Stimulated activated memory B cell treated with anti-CD40 and anti-IgM and Interleukin-4, amounts not matched to agents 10 μg/mL and 1 μg/mL and 100 μg/mL, for 72 hours (primary cell): ENCODE data around the gene DST.

Experiments used
- ATAC-seq: fragments of 150-1000 bp; cut with Tn5 transposase; 2 replicates; pipeline ENCODE4 v1.10.0; 2021
- H3K27ac Mint-ChIP-seq: one replicate; pipeline ENCODE4 v1.8.0; 2022; ENCODE audit warnings: mild to moderate bottlenecking, mixed read lengths
- H3K27me3 Mint-ChIP-seq: one replicate; pipeline ENCODE4 v1.8.0; 2022; ENCODE audit warnings: mixed read lengths
- H3K36me3 Mint-ChIP-seq: one replicate; pipeline ENCODE4 v1.8.0; 2022; ENCODE audit warnings: mixed read lengths
- H3K4me1 Mint-ChIP-seq: one replicate; pipeline ENCODE4 v1.8.0; 2022; ENCODE audit warnings: mixed read lengths
- H3K4me3 Mint-ChIP-seq: one replicate; pipeline ENCODE4 v1.8.0; 2022; ENCODE audit warnings: mild to moderate bottlenecking, moderate library complexity, mixed read lengths
- H3K9me3 Mint-ChIP-seq: one replicate; pipeline ENCODE4 v1.8.0; 2022; ENCODE audit warnings: mixed read lengths

DST gene

GRCh38 chr6:56618050-56618449, 24.6 kb downstream of the DST start:
- Mint-ChIP-seq H3K4me3 (no peak overlapping the region), H3K27me3 (no peaks in the 10 kb centered on the region), H3K27ac (no peak overlapping the region), H3K4me1 (no peaks in the 10 kb centered on the region), H3K9me3 (no peaks in the 10 kb centered on the region), H3K36me3 (no peaks in the 10 kb centered on the region)
- ATAC-seq = no peak

DNA sequence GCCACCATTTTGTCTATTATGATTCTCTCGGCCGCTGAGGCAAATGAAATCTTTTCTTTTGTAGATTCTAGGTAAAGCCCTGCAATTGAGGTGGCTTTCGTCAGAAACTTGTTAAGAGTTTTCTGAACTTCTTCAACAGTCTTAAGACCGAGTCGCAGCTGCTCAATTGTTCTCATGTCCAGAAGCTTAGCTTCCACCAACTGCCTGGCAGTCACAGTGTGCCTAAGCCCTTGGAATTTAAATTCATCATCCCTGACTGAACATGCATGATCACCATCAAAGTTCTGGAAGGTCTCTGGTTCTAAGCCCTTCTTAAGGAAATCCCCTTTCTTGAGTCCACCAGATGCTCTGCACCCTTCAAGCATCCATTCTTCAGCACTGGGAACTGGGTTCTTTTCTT, 25.7 kb downstream of the DST start:
- H3K4me3 Mint-ChIP-seq = no peak overlapping the region
- H3K36me3 Mint-ChIP-seq = no peaks in the 10 kb centered on the region
- no peaks in the 10 kb centered on the region for H3K9me3 Mint-ChIP-seq
- no peaks in the 10 kb centered on the region for H3K4me1 Mint-ChIP-seq
- H3K27me3 Mint-ChIP-seq = no peaks in the 10 kb centered on the region
- ATAC-seq = no peak
- no peak overlapping the region for H3K27ac Mint-ChIP-seq

- no peaks in the 10 kb centered on the region for H3K9me3 Mint-ChIP-seq
- no peak for ATAC-seq
- no peak overlapping the region for H3K27ac Mint-ChIP-seq
- no peaks in the 10 kb centered on the region for H3K27me3 Mint-ChIP-seq
- H3K4me1 Mint-ChIP-seq = no peaks in the 10 kb centered on the region
- H3K36me3 Mint-ChIP-seq = no peaks in the 10 kb centered on the region
- H3K4me3 Mint-ChIP-seq = no peak overlapping the region
These were observed 29.3 kb downstream of the DST start for GRCh38 chr6:56613247-56613851.

DNA sequence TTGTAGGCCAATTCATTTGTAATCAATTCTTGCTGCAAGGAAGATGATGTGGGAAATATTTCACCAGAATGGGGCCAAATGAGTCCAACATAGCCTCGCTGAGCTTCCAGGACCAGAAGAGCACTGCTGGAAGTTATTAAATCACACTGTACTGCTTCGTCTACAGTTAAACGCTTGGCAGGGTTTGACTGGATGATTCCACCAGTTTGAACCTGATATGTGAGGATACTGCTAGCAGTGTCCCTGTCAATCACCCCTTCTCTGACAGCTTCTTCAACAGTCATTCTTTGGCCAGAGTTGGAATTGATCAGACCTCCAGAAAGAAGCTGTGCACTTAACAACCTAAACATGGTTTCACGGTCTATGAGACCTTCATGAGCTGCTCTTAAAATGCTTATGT, 34.4 kb downstream of the DST start:
- H3K4me3 Mint-ChIP-seq = no peak overlapping the region
- H3K27ac Mint-ChIP-seq = no peak overlapping the region
- no peaks in the 10 kb centered on the region for H3K9me3 Mint-ChIP-seq
- no peak for ATAC-seq
- H3K36me3 Mint-ChIP-seq = no peaks in the 10 kb centered on the region
- H3K4me1 Mint-ChIP-seq = no peaks in the 10 kb centered on the region
- peaks cover 16% of the 10 kb centered on the region for H3K27me3 Mint-ChIP-seq

DNA sequence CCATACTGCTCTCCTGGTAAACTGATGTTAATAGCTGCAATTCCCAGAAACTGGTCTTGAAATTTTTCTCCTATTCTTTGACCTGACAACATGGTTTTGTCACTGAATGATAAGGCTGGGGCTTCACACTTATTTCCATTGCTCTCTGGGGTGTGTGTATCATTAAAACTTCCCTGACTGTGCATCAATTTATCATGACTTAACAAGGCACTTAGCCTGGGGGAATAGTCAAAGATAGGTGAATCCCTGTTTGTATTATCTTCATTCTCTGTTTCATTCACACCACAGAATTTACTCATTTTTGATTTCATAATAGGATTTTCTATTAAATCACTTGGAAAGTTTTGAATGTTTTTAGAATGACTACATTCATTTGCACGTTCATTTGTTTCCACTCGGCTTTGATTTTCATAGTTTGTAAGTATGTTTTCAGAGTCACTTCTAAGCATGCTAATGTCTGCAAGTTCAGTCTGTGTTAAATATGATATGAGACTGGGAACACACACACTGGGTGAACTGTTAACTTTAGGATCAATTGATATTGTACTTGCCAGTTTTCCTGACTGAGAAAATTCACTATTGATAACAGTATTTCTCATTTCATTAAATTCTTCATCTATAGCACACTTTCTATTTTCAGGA, 35.5 kb downstream of the DST start:
- H3K9me3 Mint-ChIP-seq = no peaks in the 10 kb centered on the region
- no peaks in the 10 kb centered on the region for H3K36me3 Mint-ChIP-seq

DNA sequence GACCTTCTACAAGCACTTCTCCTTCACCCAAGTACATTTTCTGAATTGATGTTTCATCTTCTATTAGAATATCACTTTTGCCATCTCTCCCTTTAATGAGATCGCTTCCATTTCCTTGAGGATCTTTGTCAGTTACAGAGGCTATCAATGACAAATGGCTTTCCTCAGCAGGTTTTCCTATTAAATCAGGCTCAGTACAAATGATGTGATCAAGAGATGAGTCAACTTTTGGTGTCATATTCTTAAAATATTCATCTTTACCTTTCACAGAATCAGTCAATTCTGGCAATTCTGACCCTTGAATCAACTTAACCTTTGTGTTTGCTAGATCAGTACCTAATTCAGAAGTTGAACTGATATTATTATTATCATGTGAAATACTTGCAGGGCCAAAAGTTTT, 37.3 kb downstream of the DST start:
- Mint-ChIP-seq H3K4me1 (no peaks in the 10 kb centered on the region), H3K9me3 (no peaks in the 10 kb centered on the region), H3K27me3 (peaks cover 16% of the 10 kb centered on the region), H3K36me3 (no peaks in the 10 kb centered on the region), H3K4me3 (no peak overlapping the region), H3K27ac (no peak overlapping the region)
- ATAC-seq = no peak

More for the DNA sequence above, 35.5 kb downstream of the DST start:
- no peak for ATAC-seq
- H3K27me3 Mint-ChIP-seq = peaks cover 16% of the 10 kb centered on the region
- no peaks in the 10 kb centered on the region for H3K4me1 Mint-ChIP-seq
- no peak overlapping the region for H3K27ac Mint-ChIP-seq
- no peak overlapping the region for H3K4me3 Mint-ChIP-seq

GRCh38 chr6:56604186-56604585, 38.5 kb downstream of the DST start:
- ATAC-seq = no peak
- Mint-ChIP-seq H3K9me3 (no peaks in the 10 kb centered on the region), H3K4me1 (no peaks in the 10 kb centered on the region), H3K27ac (no peak overlapping the region), H3K27me3 (peaks cover 16% of the 10 kb centered on the region), H3K36me3 (no peaks in the 10 kb centered on the region), H3K4me3 (no peak overlapping the region)

GRCh38 chr6:56601390-56601789, 41.3 kb downstream of the DST start:
- Mint-ChIP-seq H3K4me3 (no peak overlapping the region), H3K9me3 (no peaks in the 10 kb centered on the region), H3K27me3 (peaks cover 12% of the 10 kb centered on the region), H3K36me3 (no peaks in the 10 kb centered on the region), H3K4me1 (no peaks in the 10 kb centered on the region), H3K27ac (no peak overlapping the region)
- no peak for ATAC-seq

GRCh38 chr6:56595490-56596122, 47.1 kb downstream of the DST start:
- Mint-ChIP-seq H3K36me3 (no peaks in the 10 kb centered on the region), H3K9me3 (no peaks in the 10 kb centered on the region), H3K27ac (no peak overlapping the region), H3K4me3 (no peak overlapping the region), H3K27me3 (no peaks in the 10 kb centered on the region), H3K4me1 (peaks cover 28% of the 10 kb centered on the region)
- ATAC-seq = peak; percentile 65

DNA sequence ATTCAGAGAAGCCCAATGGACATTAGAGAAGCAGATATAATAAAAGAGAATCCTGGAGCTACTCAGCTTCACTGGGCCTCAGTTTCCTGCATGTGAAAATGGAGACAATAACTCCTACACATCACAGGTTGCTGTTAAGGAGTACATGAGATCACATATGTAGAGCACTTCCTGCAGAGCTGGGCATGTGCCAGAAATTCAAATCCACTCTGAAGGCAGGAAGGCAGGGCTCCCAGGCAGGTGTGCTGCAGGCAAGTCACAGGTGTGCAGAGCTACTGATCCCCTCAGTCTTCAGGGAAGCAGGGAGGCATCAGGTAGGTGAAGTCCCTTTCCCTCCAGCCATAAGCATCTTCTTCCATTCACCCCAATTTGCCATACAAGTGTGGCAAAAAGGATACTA, 48.0 kb downstream of the DST start:
- Mint-ChIP-seq H3K9me3 (no peaks in the 10 kb centered on the region), H3K27me3 (no peaks in the 10 kb centered on the region), H3K27ac (no peak overlapping the region), H3K4me1 (peaks cover 28% of the 10 kb centered on the region), H3K4me3 (no peak overlapping the region), H3K36me3 (no peaks in the 10 kb centered on the region)
- ATAC-seq = no peak

GRCh38 chr6:56593801-56594318, 48.8 kb downstream of the DST start:
- no peaks in the 10 kb centered on the region for H3K27me3 Mint-ChIP-seq
- peak overlapping the region; percentile 5 for H3K4me3 Mint-ChIP-seq
- H3K27ac Mint-ChIP-seq = no peak overlapping the region
- H3K9me3 Mint-ChIP-seq = no peaks in the 10 kb centered on the region
- no peaks in the 10 kb centered on the region for H3K36me3 Mint-ChIP-seq
- peak; percentile 93 for ATAC-seq
- peaks cover 28% of the 10 kb centered on the region for H3K4me1 Mint-ChIP-seq

GRCh38 chr6:56582236-56582635, 60.5 kb downstream of the DST start:
- Mint-ChIP-seq H3K36me3 (no peaks in the 10 kb centered on the region), H3K4me3 (no peak overlapping the region), H3K4me1 (no peaks in the 10 kb centered on the region), H3K27ac (no peak overlapping the region), H3K27me3 (no peaks in the 10 kb centered on the region), H3K9me3 (no peaks in the 10 kb centered on the region)
- ATAC-seq = no peak

DNA sequence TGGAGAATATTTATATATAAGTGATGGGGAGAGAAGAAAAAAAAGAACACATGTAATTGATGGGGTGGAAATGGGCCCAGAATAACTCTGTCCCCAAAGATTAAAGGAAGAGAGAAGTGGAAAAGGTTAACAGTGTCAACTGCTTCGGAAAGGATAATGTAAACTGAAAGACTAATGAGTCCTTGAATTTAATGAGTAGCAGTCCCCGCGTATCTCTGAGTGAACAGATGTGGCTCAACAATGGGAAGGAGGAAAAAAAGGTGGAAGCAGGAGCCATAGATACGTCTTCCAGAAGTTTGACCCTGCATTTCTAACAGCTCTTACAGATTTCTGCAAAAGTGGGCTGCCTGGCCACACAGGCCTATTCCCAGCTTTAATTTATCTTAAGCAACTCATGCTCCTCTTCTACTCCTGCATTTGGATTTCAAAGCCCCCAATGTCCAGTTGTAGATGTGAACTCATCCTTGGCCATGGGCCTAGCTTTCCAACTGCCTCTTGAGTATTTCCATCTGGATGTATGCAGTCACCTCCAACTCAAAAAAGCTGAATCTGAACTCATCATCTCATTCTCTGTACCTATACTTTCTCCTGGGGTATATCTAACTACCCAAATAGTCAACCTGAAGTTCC, 61.3 kb downstream of the DST start:
- no peaks in the 10 kb centered on the region for H3K4me1 Mint-ChIP-seq
- no peak overlapping the region for H3K4me3 Mint-ChIP-seq
- no peaks in the 10 kb centered on the region for H3K27me3 Mint-ChIP-seq
- no peaks in the 10 kb centered on the region for H3K36me3 Mint-ChIP-seq
- no peak for ATAC-seq
- H3K27ac Mint-ChIP-seq = no peak overlapping the region
- no peaks in the 10 kb centered on the region for H3K9me3 Mint-ChIP-seq

DNA sequence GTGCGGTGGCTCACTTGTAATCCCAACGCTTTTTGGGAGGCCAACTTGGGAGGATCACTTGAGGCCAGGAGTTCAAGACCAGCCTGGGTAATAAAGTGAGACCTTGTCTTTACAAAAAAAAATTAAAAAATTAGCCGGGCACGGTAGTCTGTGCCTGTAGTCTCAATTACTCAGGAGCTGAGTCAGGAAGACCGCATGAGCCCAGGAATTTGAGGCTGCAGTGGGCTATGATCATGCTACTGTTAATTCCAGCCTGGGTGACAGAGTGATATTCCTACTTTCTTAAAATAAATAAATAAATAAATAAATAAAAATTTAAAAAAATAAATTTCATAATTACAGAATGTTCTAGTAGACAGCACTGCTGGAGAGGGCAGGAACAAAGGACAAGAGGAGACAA, 62.4 kb downstream of the DST start:
- Mint-ChIP-seq H3K36me3 (no peaks in the 10 kb centered on the region), H3K4me3 (no peak overlapping the region), H3K4me1 (no peaks in the 10 kb centered on the region), H3K27ac (no peak overlapping the region), H3K27me3 (no peaks in the 10 kb centered on the region), H3K9me3 (no peaks in the 10 kb centered on the region)
- ATAC-seq = no peak

DNA sequence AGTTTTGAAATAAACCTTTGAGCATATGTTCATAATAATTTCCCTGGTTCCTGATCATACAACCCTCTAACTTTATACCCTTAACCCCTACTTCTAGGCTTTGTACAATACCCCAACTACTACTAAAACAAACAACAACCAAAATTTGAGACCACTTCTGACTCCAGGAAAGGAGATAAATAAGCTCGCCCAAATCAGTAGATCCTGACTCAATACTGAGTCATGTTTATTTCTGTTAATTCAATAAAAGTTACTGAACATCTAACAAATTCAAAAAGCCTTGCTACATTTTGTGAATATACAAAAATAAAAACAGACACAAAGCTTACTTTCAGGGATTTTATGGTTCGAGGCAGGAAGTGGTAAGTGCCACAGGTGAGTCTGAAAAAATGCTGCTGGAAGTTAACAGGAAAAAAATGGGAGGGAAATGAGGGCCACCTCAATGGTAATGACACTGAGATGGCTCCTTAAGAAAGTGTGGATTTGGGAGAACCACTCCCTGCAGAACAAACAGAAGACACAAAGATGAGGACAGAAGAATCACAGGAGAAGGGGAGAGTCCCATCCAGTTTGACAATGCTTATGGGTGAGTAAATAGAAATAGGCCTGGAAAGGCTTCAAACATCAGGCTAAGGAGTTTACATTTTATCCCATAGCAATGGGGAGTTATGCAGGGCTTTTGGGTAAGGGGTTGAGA, 63.4 kb downstream of the DST start:
- no peaks in the 10 kb centered on the region for H3K4me1 Mint-ChIP-seq
- no peak overlapping the region for H3K27ac Mint-ChIP-seq
- no peaks in the 10 kb centered on the region for H3K36me3 Mint-ChIP-seq
- H3K9me3 Mint-ChIP-seq = no peaks in the 10 kb centered on the region
- H3K27me3 Mint-ChIP-seq = no peaks in the 10 kb centered on the region
- no peak for ATAC-seq
- H3K4me3 Mint-ChIP-seq = no peak overlapping the region
